Coronary artery (tissue), 2 donors: ENCODE measurements around the gene PARP16.

Experiments used
- DNase-seq: peaks from one replicate; pipeline ENCODE4 v3.0.0-alpha.2; 2017; ENCODE audit warnings: low spot score
- H3K27ac ChIP-seq, 2 donors: fragments of 200-600 bp; sonication (generic); one replicate each; pipeline ENCODE4 v1.5.1; 2016 to 2019
- H3K4me3 ChIP-seq: fragments of 200-600 bp; sonication (generic); 2 replicates; pipeline ENCODE4 v1.5.1; 2016; ENCODE audit warnings: mild to moderate bottlenecking, moderate library complexity
- CTCF ChIP-seq: fragments of 200-600 bp; sonication (generic); IDR thresholded peaks from one replicate; pipeline ENCODE4 v1.5.1; 2019; ENCODE audit warnings: antibody characterized with exemption

Gene PARP16

GRCh38 chr15:65331811-65332210 lies 45.1 kb upstream of the PARP16 start:
- TF ChIP-seq CTCF, result no peak
- H3K27ac ChIP-seq, result no peak overlapping the region
- no peak for DNase-seq
- H3K4me3 ChIP-seq, result no peak overlapping the region

- no peak for DNase-seq
- Histone ChIP-seq H3K4me3 (no peak overlapping the region), H3K27ac (no peak overlapping the region)
- no peak for TF ChIP-seq CTCF
These were observed 44.4 kb upstream of the PARP16 start for GRCh38 chr15:65330934-65331645.

- no peak for TF ChIP-seq CTCF
- H3K4me3 ChIP-seq, result no peak overlapping the region
- H3K27ac ChIP-seq, result no peak overlapping the region
- DNase-seq, result no peak
These were observed 43.5 kb upstream of the PARP16 start for GRCh38 chr15:65329984-65330735.

GRCh38 chr15:65329288-65329983 lies 42.8 kb upstream of the PARP16 start:
- no peak for DNase-seq
- H3K27ac ChIP-seq, result no peak overlapping the region
- no peak overlapping the region for H3K4me3 ChIP-seq
- TF ChIP-seq CTCF, result no peak

- no peak for DNase-seq
- no peak overlapping the region for H3K4me3 ChIP-seq
- no peak for TF ChIP-seq CTCF
- no peak overlapping the region for H3K27ac ChIP-seq
These were observed 42.0 kb upstream of the PARP16 start for GRCh38 chr15:65328506-65329287.

- H3K27ac ChIP-seq, result no peak overlapping the region
- no peak for DNase-seq
These were observed 41.1 kb upstream of the PARP16 start for GRCh38 chr15:65327651-65328393.

More at GRCh38 chr15:65327651-65328393, 41.1 kb upstream of the PARP16 start:
- no peak for TF ChIP-seq CTCF
- H3K4me3 ChIP-seq, result no peak overlapping the region
